Right ventricle myocardium inferior (tissue), 1 donor: ENCODE measurements around the gene LRRC8B. TPM values are rescaled to one million over a fixed set of nuclear protein-coding genes. Genes with fewer than 3 reads are reported as not detected.

Source experiments
- ATAC-seq: fragments of 200-7000 bp; cut with Tn5 transposase; one replicate; pipeline ENCODE4 v1.9.1; 2020; ENCODE audit warnings: mild to moderate bottlenecking, moderate library complexity
- DNase-seq: peaks from one replicate; pipeline ENCODE4 v3.0.0; 2021; ENCODE audit errors: missing footprints
- intact Hi-C: fragments of 100-400 bp; cut with DNase I; formaldehyde crosslinking; loops from one replicate; pipeline ENCODE4 v1.11.0; 2022
- total RNA-seq: library from RNA; stranded (reverse); fragmentation: NEBNext Ultra II Directional; extraction: Animal tissue kit (Norgen Biotek cat#: 25700); gene quantifications from one replicate; pipeline ENCODE4 v1.2.1, GENCODE V29; 2021
- donor health status: DM: no; HTN: yes; CAD: no; lungs with severe emphysema.

Gene LRRC8B
- total RNA-seq, 1 donor from 2014 or later = 3.8 TPM

DNA sequence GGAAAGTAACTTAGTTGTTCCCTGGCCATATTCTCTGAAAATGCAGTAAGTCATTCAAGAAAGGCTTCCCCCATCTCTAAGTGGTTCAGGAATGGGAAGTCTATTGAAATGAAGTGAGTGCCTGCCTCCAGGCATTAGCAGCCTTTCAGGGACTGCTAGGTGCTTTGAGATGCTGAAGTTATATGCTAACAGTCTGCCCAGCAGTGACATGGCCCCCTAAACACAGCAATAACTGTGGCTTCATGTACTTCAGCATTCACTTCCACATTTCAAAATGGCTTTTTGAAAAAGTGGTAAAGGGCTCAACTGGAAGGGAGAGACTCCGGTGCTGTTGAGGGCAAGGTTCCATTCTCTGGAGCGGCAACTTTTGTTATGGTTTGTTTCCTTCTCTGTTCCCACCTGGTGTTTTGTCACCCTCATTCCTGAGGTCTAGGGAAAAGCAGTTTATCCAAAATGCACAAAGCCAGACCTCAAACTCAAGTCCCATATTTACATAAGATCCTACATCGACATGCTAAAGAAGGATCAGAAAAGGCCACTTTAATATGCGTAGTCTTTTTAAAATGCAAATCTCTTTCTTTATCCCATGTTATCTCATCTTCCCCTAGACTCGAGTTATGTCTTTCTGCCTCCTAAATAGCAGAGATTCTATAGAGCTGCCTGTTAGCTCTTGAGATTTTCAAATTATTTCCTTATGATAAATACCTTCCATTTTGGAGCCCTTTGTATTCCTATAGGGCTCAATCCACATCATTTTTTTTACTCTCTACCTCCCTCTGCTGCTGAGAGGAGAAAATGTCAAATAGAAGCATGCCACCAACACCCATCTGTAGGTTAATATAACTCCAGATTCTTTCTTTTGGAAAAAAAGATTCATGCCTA lies 74.1 kb downstream of the LRRC8B start:
- intact Hi-C loops = loop anchor here (2.0 to 5.0 kb wide), 3 partner anchors 81 to 164 kb away; no protein-coding TSS in a partner anchor
- ATAC-seq = no peak
- DNase-seq = no peak

DNA sequence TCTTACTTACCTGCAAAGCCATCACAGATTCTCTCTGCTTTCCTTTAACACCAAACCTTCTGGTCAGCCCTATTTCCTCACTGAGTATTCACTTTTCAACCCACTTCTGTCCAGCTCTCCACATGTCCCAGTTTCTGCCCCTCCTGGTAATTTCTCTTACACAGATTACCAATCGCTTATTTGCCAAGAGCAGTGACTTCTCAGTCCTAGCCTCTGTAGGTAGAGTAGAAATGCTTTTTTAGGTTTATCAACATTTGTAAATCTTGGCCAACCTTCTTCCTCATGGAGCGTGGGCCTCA lies 74.7 kb downstream of the LRRC8B start:
- intact Hi-C loops = loop anchor here (2.0 to 5.0 kb wide), 3 partner anchors 82 to 164 kb away; no protein-coding TSS in a partner anchor
- DNase-seq = no peak
- no peak for ATAC-seq

DNA sequence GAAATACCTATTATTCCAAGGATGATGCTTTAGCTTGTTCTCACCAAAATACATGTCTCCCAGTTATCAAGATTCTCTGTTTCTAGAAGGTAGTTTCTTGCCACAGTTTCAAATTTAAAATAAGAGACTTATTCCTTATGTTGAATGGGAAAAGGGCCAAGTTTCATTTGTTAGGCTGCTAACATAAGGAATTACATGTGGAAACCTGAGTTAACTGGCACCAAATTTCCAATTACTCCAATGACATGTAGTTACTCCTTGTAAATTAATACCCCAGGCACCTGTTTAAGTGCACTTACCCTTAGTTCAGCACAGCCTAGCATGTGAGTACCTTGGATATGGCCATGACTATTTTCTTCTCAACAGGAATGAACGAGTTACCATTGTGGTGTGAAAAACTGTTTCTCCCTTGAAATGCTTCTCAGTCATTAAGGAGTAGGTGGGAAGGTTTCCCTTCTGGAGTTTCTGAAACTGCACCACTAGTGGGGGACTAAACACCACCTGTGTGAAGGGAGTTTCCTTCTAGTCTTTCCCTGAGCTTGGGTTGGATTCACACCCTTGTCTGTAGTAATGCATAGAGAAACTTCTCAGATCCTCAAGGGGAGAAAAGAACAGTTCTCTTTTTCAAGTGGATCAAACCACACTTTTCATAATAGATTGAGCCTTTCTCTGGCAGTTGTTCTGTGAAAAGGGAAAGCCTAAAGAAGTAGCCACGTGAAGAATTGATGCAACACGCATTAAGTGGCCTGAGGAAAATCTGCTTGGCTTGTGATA lies 76.0 kb downstream of the LRRC8B start:
- ATAC-seq = no peak
- intact Hi-C loops = no loop called here
- no peak for DNase-seq

DNA sequence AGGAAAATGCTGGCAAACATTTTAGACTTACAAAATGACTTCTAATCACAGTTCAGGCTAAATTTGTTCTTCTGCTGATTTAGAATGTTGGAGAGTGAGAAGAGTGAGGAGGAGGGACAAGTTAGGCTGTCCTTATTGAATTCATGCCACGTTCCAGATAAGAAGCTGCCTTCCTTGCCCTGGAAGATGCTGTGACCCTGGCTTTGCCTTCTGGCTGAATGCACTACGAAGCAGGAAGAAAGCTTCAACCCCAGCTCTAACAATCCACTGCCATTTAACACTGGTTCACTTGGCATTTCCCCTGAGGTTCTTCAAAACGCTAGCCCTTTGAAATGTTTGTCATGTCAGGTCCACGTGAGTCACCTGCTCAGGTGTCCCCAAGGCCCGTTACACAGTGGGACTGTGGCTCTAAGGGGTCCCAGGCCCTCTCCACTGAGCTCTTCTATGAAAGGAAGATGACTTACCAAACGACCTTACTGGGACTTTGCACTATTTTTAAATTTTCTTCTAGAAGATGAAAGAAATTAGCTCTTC lies 78.3 kb downstream of the LRRC8B start:
- no peak for DNase-seq
- ATAC-seq = no peak
- intact Hi-C loops = no loop called here

DNA sequence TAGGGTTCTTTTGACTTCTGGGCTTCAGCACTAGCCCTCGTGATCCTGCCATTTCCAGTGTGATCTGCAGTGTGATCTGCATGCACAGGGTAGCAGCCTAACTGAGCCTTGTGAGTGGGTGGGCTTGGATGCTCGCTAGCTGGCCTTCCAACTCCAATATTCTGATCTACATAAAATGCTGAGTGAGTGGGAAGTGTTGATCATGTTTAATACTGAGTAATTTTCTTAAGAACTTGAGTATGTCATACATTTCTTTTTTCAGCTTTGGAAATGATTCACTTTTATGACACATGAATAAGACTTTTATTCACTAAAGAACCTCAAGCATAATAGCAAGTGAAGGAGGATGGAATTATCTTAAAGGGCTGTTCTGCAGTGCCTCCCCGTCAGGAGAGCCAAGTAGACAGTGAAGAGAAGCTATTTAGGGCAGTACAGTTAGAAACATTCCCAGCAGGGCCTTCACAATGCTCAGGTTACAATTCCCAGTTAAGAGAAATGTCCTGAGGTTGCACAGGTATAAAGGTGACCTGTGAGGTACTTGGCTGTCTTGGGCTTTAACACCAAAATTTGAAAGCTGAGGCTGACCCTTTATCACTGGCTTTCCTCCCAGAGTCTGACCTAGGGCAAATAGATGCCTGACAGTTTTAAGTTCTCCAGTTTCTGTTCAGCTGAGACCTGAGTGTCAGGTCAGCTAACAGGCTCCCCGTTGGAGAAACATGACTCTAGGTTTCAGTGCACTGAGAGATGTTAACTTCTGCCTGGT lies 79.2 kb downstream of the LRRC8B start:
- no peak for DNase-seq
- intact Hi-C loops = no loop called here
- ATAC-seq = no peak

DNA sequence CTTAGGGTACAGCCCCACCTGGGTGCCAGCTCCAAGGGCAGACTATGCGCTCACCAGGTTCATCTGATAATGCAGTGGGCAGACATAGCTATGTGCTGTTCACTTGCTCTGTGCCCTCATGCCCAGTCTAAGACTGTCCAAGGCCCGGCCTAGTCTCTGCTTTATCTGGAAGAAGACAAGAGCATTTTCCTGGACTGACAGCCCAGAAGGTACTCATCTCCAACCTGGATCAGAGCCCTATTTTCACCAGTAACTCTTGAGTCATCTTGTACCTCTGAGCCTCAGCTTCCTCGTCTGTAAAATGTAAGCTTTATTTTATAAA lies 79.7 kb downstream of the LRRC8B start:
- ATAC-seq (no peak), DNase-seq (no peak)
- intact Hi-C loops = no loop called here

DNA sequence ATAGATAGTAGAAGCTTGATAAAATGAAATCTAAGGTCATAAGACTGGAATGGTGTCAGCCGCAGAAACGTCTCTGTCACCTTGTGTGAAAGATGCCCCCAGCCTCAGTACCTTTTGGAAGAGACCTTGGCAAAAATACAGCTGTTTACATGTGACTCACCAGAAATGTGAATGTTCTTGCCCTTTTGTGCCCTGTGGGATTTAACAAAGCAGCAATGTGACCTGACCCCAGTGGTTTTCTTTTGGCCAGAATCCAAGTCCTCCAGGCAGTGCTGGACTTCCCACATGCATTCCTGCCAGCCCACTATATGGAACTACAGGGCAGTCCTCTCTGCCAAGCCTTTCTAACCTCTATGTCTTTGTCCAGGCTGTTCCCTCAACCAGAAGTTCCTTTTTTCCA lies 81.1 kb downstream of the LRRC8B start:
- intact Hi-C loops = no loop called here
- no peak for DNase-seq
- ATAC-seq = no peak

DNA sequence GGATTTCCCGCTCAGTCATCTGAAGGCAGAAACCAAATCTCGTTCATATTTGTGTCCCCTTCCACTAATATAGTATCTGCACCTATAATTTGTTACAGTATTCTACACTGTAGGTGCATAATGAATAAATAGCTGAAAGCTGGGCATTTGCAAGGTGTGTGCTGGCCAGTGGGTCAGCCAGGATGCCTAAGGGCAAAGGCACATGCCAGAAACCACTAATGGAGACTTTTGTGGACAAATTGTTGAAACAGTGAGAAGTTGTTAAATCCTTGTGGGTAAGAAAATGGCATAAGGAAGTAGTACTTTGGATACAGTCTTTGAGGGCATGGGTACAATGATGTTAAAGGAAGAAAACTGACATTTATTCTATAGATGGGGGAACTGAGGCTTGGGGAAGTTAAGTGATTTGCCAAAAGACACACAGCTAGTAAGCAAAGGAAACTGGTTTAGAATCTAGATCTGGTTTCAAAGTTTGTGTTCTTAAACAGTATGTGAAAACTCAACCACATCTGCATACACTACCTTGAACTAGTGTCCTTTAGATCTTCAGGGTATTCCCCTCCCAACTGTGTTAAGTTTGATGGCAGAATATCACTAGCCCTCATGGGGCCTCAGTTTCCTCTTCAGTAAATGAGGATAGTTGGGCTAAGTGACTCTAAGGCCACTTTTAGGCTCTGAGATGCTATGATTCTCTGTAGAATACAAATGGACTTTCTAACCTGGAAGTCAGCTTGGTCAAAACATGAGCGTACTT lies 81.8 kb downstream of the LRRC8B start:
- DNase-seq (no peak), ATAC-seq (no peak)
- intact Hi-C loops = no loop called here

DNA sequence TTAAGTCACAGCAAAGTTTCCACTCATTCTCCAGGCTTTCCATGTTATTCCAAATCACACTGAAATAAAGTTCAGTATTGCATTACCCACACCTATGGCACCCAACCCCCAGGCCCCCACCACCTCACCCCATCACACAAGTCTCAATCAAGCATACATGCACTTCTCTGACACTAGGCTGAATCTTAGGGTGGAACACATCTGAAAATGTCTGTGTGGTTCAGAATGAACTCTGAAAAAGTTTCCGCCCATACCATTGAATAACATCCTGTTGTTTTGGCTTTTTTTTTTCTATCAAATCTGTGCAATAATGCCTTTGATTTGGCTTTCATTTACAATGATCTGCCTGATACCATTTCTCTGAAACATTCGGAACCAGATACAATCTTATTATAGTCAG lies 82.5 kb downstream of the LRRC8B start:
- ATAC-seq = no peak
- intact Hi-C loops = no loop called here
- no peak for DNase-seq

DNA sequence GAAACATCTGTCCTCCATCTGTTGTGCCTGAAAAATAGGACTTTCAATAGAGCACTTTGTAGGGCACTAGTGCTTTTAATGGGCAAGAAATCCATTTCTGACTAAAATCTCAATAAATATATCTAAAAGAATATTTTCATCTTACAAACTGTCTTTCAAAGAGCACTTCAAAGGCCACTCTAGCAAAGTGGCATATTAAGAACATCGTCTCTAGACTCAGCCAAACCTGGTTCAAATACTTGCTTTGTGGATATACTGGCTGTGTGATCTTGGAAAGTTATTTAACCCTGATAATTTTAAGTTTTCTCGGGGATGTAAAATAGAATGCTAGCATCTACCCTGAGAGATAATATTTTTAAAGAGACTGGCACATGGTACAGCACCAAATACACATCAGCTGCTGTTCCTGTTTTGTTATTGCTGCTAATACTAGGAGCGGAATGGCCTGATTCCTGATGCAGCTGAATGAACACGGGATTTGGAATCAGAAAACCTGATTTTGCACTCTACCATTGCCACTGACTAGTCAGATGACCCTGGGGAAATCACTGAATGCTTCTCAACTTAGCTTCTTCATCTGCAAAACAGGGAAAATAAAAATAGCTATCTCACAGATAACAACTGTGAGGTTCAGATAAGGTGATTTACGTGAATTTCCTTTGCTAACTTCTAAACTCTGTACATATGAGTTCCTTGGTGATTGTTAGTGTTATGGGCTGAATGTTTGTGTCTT lies 83.1 kb downstream of the LRRC8B start:
- ATAC-seq (peak; percentile 29), DNase-seq (no peak)
- intact Hi-C loops = no loop called here

DNA sequence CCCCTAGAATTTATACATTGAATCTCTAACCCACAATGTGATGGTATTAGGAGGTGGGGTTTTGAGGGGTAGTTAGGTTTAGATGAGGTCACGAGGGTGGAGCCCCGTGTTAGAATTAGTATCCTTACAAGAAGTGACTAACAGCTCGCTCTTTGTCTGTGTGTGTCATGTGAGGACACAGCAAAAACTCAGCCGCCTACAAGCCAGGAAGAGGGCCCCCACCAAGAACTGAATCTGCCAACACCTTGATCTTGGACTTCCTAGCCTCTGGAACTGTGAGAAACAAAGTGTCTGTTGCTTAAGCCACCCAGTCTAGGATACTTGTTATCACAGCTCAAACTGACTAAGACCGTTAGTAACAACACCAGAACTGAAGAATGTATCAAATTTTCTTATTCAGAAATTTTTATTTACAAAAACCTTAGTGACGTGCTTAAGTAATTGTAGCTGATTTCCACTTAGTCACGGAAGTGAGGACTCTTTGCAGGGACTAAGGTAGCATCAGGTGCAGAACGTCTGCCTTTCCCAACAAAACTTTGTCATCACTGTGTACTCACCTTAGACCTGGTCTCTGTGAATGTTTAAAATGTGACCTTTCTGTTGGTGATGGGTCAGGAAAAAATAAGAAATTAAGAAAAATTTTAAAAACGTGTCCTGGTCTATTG lies 83.8 kb downstream of the LRRC8B start:
- intact Hi-C loops = no loop called here
- DNase-seq = no peak
- peak; percentile 65 for ATAC-seq

DNA sequence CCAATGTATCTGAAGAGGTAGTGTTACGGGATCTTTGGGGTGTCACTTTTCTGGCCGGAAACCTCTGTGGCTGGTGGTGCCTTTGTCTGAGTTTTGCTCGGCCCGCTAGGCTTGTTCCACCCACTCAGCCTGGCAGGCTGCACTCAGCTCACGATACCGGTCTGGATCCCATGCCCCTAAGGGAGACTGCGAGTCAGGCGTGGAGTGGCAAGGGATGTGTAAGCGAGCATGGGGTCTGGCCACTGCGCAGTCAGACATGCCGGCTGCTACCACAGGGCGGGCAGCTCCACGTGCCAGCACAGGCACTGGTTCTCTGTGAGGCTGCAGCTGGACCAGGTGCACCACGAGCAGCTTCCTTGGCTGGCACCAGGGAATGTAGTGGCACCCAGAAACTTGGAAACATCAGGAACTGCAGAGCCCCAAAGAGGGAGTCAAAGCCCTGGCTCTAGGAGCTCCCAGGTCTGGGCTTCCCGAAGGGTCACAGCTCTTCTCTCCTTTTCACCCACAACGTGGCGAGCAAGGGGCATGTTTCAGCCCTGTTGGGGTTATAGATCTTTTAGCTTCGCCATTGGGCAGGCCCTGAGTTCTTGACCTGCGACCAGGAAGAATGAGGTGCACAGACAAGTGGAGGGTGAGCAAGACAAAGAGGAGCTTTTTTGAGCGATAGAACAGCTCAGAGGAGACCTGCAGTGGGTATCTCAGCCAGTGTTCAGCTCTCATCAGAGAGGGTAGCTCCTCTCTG lies 84.5 kb downstream of the LRRC8B start:
- intact Hi-C loops = no loop called here
- DNase-seq (no peak), ATAC-seq (no peak)

DNA sequence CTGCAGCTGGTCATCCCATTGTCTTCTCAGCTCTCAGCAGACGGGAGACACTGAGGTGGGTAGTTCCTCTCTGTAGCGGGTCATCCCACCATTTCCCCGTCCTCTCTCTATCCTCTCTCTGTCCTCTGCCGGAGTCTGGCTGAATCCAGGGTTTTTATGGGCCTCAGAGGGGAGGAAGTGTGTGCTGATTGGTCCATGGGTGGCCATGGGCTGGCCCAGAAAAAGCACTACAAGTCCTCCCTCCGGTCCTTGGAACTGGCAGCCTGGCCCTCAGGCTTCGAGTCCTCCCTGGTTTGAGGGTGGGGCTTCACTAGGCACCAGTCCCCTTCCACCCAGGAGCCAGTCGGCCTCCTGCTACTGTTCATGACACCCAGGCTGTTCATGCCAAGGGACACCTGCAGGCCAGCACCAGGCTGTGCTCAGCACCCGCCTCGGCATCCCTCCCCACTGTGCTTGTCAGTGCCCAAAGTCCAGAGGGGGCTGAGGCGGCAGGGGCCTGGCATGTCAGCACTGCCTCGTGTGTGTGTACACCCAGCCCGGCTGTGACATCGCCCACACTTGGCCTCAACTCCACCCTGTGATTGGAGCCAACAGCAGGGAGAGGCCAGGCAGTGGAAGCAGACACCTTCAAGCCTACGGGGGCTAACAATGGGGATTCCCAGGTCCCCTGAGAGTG lies 85.3 kb downstream of the LRRC8B start:
- intact Hi-C loops = no loop called here
- DNase-seq (no peak), ATAC-seq (peak; percentile 31)

DNA sequence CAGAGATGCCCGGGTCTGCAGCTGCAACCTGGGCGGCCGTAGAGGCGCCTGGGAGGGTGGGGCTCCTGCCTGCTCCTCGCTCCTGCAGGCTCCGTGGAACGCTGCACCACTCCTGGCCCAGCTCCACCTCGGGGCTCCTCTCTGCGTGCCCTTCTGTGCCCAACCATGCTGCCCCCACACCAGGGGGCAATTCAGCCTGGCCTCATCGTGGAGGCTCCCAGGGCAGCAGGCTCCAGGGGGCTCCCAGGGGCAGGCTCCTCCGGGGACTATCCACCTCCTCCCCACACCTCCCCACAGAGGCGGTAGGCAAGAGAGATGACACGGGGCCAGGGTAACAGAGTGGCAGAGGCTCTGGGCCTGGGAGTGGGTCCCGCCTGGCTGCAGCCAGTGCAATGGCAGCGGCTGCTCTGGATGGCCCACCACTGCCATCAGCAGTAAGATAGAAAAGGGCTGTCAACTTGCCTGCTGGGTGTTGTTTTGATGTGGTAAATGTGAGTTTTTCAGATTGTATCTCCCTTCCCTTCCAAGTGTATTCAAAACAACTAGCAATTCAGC lies 85.9 kb downstream of the LRRC8B start:
- ATAC-seq = no peak

DNA sequence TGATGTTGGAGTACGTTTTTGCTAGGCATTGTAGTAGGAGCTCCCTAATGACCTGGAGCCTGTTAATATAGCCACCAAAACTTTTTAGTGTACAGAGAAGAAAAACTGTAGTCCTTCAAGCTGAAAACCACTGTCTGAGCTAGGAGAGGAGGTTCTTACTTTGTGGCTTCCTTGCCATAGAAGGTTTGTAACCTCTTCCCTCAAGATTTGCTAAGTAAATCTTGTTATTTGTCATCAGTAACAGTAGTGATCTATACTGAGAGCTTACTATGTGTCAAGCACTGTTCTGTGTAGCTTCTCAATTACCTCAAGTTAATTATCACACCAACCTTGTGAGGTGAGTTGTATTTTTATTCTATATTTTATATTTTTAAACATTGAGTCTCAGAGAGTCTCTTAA lies 87.1 kb downstream of the LRRC8B start:
- DNase-seq = no peak
- no peak for ATAC-seq
- intact Hi-C loops = no loop called here

More for the DNA sequence above, 85.9 kb downstream of the LRRC8B start:
- DNase-seq = no peak
- intact Hi-C loops = no loop called here

DNA sequence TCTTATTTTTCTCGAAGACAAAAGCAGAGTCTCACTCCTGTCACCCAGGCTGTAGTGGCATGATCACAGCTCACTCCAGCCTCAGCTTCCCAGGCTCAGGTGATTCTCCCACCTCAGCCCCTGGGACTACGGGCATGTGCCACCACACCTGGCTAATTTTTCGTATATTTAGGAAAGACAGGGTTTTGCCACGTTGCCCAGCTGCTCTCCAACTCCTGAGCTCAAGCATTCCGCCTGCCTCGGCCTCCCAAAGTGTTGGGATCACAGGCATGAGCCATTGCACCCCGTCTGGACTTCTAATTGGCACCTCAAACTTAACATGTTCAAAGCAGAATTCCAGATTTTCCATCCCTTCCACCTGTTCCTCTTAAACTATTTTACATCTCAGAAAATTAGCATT lies 89.3 kb downstream of the LRRC8B start:
- intact Hi-C loops = loop anchor here (2.0 kb wide), 1 partner anchor 19 kb away; the partner anchor contains the start of gene LRRC8C
- DNase-seq (no peak), ATAC-seq (no peak)
